Fibroblast of skin of right quadriceps (primary cell): ENCODE results near the gene APP.
A peak's percentile ranks its signal among the peaks of the same experiment; 100 is the strongest.
"Not testable (repeated sequence)": the region's sequence is repeated elsewhere in the genome, so short reads cannot be mapped to it uniquely, and the experiment has no call there.

Experiments
- DNase-seq: peaks from one replicate; pipeline ENCODE4 v3.0.0-alpha.2; 2013

The APP gene

GRCh38 chr21:26096494-26097371, 73.8 kb downstream of the APP start:
- no peak for DNase-seq

GRCh38 chr21:26095131-26095530, 75.4 kb downstream of the APP start:
- no peak for DNase-seq

DNA sequence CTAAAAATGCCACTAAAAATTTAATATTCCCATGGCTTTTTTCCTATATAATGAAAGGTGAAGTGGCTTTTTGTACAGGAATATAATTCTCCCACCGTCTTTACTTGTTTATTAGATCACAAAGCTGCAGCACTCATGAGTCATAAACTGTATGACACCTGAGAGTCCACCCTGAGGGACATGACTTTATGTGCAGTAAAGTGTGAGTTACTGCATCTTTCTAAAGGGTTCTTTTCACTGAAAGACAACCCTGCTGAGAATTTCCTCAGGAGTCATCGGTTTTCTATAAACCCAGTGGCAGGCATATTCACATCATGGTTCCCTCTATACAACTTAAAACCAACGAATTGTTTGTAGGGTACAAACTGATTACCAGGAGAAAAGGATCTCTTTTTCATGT, 77.4 kb downstream of the APP start:
- DNase-seq: peak; percentile 45

DNA sequence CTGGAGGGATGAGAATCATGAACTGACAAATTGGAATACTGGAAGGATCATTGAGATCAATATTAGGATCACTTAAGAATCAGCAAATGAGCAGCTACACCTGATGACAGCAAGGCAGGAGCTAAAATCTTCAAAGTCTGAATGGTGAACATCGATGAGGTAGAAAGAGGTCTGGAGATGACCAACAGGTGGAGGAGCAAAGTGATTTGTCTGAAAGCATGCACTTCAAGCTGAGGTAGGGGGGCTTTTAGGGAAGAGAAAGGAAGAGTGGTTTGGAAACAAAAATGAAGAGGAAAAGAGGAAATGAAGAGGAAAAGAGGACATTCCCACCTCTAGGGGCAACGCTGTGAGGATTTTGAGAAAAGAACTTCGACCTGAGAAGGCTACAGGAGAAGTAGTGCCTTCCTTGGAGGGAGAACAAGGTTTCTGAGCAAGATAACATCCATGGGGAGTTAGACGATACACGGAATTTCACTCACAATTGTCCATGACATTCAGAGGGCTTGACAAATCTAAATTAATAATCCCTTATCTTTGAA, 79.0 kb downstream of the APP start:
- no peak for DNase-seq

GRCh38 chr21:26089730-26090129, 80.8 kb downstream of the APP start:
- no peak for DNase-seq

- no peak for DNase-seq
These were observed 83.2 kb downstream of the APP start for GRCh38 chr21:26087223-26087918.

DNA sequence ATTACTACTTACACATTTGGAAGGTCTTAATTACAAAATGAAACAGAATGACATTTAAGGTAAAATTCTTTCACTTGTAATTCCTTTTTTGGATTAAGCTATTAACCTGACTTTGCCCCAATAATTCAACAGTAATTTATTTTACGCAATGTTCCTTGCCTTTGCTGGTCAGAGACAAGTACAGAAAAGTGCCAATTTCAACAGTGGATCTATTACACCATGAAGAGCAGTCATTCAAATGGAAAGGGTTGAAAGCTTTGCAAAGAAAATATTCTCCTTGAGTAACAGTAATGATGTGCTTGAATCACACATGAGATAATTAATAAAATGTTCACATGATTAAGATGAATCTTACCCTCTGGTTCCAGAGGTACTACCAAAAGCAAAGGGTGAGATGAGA, 84.7 kb downstream of the APP start:
- no peak for DNase-seq

DNA sequence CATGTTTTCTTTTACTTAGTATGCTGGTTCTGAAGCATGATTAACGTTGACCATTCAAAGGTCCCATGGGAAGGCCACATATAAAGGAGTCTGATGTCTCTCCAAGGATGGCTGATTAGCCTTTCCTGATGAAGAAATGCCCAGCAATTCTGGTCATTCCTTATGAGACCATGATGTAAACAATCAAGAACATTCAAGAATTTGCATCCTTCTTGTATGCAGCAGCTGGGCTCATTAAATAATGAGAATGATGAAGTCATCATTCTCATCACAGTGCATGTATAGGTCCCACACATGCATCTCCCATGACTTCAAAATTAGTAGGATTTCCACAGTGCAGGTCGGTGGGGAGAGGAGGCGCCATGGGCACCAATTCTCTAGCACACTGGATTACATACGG, 85.4 kb downstream of the APP start:
- no peak for DNase-seq

- no peak for DNase-seq
These were observed 88.0 kb downstream of the APP start for GRCh38 chr21:26082549-26082948.

- not testable (repeated sequence) for DNase-seq
These were observed 89.3 kb downstream of the APP start for GRCh38 chr21:26081175-26081760.

DNA sequence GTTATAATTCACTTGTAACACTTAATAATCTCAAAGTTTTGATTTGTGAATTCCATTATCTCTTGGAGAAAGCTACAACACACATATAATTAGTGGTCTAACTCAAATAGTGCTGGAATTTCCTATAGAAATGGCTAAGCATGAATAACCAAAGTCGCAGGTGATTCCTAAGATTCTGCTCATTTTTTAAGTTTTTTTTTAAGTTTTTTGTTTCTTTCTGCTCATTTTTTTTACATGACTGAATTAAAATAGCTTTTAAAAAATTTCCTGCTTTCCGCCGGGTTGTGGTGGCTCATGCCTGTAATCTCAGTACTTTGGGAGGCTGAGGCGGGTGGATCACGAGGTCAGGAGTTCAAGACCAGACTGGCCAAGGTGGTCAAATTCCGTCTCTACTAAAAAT, 90.4 kb downstream of the APP start:
- DNase-seq: peak; percentile 14

- peak; percentile 68 for DNase-seq
These were observed 91.2 kb downstream of the APP start for GRCh38 chr21:26079366-26079765.

DNA sequence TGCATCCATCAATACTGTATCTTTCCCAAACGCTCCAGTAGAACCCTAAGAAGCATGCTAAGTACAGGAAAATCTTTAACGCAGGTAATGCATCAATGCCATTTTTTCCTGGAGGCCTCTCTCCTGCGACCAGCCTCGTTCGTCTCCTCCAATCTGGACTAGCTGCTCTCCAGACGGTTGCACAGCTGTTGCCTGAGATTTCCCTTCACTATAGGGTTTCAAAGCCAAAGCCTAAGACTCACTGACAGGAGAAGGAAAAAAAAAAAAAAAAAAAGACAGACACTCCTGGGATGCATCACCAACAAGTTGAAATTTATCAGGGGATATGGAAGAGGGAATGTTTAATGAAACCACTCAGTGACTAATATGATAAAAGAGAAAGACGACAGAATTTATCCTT, 93.0 kb downstream of the APP start:
- DNase-seq: no peak

DNA sequence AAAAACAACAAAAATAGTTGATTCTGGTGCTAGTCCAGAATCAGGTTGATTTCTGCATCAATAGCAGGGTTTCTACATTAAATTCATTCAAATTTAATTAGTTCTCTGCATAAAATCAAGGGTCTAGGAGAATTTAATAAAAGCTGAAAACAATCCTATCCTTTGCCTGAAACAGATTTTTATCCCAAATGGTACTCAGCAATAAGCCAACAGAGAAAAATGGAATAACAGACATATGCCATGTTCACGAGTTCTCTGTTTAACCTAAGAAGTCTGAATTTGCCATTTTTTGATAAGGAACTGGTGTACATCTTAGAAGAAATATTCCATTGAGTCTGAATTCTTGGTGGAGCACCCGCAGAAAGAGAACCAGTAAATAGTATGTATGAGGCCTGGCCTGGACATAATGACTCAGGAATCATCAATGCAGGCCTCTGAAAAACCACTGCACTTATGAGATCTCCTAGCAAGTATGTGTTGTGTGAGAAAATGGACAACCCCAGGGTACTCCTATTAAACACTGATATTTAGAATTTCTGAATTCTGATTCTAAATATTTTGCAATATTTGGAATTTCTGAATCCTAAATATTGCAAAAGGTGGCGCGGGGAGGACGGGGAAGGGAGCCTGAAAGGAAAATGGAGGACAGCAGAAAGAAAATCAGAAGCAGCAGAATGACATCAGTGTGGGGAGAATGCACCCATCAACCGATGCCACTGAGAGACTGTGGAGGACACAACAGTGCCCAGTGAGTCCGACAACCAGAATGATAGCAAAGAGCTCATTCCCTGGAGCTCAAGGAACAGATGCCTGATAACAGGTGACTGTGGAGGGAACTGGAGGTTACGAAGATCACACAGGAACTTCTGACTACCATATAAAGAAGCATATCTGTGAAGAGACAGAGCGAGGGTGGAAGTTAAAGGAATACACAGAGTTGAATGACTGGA, 97.6 kb downstream of the APP start:
- DNase-seq: peak; percentile 72

DNA sequence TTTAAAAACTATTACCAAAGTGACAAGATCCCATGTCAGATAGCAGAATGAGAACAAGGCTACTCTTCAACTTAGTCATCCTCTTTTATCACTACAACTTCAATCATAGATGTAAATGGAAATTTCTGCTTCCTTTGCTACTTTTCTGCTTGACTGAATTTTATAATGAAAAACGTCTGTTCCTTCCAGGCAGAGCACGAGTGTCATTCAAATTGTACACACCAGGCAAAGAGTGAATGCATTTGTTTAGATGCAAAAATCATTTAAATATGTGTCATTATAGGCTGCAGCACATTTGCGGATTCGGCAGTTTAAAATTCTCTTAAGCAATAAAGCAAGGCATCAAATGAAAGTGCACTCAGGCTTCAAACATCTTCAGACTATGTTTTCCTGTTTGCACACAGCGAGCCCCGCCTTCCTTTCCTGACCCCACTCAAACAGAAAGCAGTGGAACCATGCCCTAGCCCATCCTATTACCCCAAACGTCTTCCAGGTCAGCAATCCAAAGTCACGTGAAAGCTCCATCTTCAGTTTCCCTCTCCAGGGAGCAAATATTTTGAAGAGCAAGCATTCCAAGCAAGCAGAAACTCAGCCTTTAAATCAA, 99.6 kb downstream of the APP start:
- peak; percentile 80 for DNase-seq

DNA sequence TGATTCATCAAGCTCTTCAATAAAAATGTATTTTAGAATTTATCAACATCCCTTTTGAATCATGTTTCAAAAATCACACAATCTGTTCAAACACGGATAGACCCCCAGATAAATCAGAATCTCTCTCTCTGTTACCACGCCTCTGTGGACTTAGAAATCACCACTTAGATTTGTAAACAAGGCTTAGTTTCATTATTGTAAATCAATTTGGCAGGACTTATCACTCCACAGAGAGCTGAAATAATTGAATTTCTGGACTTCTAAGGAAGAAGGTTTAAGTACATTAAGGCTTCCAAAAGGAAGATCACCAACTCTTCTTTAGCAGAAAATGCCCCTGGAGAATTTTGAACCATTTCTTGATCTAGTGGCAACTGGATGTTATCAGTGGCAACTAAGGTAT, 100.4 kb downstream of the APP start:
- DNase-seq: no peak

DNA sequence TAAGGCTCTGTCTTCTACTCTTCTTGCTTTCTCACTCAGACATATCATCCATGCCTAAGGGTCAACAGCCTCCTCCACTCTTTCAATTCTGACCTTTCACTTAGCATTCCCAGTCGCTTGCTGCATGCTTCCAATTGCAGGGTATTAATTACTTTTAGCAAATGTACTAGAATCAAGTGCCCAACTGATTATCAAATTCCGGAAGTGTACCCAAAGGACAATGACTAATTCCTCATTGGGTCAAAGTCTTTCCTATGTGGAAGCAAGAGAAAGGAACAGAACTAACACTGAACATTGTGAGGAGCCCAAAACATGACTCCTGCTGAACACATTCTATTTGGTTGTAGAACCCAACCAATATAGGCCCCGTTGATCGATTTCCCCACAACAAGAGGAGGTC, 101.8 kb downstream of the APP start:
- no peak for DNase-seq

DNA sequence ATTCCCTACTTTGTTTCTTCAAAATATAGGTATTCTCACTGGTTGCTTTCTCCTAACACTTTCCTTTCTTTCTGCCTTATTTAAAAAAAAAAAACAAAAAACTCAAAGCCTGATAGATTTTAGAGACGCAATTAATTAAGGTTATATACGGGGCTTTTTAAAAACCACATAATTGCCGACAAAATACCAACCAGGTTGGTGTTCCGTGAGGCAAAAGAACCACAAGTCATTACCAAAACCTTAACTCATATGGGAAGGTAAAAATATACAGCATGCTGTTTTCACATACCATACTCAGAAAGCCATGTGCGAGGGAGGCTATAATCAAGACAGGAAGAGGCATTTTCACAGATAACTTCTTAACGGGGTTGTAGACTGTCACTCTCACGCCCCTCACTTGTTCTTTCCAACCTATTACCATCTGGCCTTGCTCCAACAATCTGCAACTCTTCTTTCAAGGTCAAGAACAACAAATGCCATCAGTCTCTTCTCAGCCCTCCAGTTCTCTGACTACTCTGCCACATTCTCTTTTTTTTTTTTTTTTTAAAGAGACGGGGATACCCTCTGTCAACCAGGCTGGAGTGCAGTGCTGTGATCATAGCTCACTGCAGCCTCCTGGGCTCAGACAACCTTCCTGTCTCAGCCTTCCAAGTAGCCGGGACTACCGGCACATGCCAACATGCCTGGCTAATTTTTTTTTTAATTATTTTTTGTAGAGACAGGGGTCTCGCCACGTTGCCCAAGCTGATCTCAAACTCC, 102.6 kb downstream of the APP start:
- no peak for DNase-seq

- no peak for DNase-seq
These were observed 106.1 kb downstream of the APP start for GRCh38 chr21:26064506-26064905.

GRCh38 chr21:26061437-26061836, 109.1 kb downstream of the APP start:
- DNase-seq: no peak
